Cardiac fibroblast (primary cell): ENCODE results near the gene PLA2G4E.
A peak's percentile ranks its signal among the peaks of the same experiment; 100 is the strongest.

Experiments used
- DNase-seq, 2 donors: peaks; one replicate each; pipeline versions ENCODE4 v3.0.0 to v3.0.0-alpha.2; 2010; ENCODE audit warnings: low read depth in 2 of 2
- H3K4me3 ChIP-seq, 2 donors: replicated peaks in 1 of 2; 1 replicate in 1 of 2; 2 replicates in 1 of 2; pipeline ENCODE4 v1.5.1; 2011; ENCODE audit warnings: low read depth in 2 of 2, low read length in 2 of 2, mild to moderate bottlenecking in 2 of 2, moderate library complexity in 1 of 2
- CTCF ChIP-seq: IDR thresholded peaks from one replicate; pipeline ENCODE4 v1.5.1; 2011; ENCODE audit warnings: low read depth, mild to moderate bottlenecking, low read length, inconsistent platforms

The PLA2G4E gene

DNA sequence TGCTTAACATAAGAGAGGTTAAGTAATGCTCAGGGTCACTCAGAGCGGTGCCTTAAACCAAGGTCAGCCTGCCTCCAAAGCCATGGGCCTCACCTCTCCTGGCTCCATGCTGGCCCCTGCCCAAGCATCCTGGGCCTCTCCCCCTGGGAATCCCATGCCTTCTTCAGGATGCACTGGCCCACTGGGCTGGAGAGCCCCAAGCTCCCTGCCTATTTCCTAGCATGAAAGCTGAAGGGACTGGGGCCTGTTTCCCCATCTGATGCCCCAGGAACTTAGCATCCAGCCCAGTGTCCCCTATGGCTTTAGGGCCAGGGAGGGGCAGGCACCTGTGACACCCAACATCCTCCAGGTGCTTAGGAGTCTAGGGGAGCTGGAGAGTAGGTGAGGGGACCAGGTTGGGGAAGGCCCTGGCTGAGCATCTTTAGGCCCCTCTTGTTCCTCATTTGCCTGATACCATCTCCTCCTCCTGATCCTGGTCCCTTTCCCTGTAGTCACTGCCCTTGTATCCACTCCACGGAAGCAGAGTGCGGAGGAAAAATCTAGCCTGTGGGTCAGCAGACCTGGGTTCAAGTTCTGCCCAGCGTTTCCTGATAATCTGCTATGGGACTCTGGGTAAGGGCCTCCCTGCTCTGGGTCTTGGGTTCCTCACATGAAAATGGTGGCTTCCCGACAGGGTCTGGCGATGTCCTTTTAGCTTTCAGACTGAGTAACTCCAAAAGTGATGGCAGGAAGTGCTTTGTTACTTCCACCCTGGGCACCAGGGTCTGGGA lies 77.1 kb downstream of the PLA2G4E start:
- DNase-seq: no peak
- no peak overlapping the region for H3K4me3 ChIP-seq
- TF ChIP-seq CTCF: no peak

DNA sequence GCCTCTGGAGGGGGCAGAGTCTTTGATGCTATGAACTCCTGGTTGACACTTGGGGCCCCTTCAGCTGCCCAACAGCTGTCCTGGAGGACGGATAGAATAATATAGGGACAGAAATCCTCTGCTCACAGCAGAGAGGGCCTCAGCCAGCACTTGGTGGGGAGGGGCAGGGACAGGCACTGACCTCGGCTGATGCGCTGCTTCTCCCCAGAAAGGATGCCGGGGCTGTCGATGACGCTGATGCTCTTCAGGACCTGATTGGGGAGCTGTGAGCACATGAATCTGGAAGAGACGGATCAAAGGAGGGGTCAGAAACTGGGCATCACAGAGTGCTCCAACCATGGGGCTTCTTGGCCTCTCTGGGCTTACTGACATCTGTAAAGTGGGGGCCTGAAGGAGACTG lies 78.0 kb downstream of the PLA2G4E start:
- H3K4me3 ChIP-seq: no peak overlapping the region
- no peak for TF ChIP-seq CTCF
- no peak for DNase-seq

DNA sequence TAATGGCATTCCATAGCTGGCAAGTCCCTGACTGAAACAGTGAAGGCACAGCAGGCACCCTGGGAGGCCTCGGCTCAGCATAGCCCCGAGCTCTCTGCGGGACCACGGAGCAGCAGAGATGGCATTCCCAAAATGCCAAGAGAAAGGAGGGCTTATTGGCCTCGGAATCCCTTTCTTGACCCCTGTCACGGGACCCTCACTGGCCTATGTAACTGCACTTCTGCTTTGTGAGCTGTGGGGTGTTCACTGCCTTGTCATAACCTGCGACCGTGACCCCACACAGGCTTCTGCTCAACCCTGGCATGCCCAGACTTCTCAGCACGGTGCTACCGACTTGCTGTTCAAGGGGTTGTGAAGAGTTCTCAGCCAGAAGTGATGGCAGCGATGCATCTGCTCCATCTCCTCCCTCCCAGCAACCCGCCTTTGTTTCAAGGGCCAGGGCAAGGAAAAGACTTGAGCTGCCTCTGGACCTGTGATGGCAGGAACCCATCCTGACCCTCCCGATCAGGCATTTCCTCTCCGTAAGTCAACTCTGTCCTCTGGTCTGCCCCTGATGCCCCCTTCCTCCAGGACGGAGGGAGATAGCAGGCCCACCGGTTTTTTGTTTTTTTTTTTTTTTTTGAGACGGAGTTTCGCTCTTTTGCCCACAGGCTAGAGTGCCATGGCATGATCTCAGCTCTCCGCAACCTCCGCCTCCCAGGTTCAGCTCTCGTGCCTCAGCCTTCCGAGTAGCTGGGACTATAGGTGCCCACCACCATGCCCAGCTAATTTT lies 79.0 kb downstream of the PLA2G4E start:
- no peak overlapping the region for H3K4me3 ChIP-seq
- no peak for TF ChIP-seq CTCF
- no peak for DNase-seq

DNA sequence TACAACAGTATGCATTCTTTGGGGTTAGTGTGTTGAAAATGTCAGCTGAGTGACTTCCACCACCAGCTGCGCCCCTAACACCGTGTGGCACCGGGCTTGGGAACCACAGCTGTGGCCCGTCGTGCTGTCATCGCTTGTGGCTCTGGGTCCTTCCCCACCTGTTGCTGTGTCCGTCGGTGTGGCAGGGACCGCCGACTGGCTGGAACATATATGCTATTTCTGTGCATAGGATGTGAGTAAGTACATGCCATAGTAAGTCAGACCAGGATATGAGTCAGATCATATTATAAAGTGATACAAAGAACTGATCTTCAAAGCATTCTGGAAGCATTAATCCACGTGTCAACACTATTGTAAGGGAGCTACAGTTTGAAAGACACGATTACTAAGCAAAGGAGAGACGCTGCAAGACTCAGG lies 80.4 kb downstream of the PLA2G4E start:
- TF ChIP-seq CTCF: no peak
- peak; percentile 63 to 90 for DNase-seq
- no peak overlapping the region for H3K4me3 ChIP-seq

DNA sequence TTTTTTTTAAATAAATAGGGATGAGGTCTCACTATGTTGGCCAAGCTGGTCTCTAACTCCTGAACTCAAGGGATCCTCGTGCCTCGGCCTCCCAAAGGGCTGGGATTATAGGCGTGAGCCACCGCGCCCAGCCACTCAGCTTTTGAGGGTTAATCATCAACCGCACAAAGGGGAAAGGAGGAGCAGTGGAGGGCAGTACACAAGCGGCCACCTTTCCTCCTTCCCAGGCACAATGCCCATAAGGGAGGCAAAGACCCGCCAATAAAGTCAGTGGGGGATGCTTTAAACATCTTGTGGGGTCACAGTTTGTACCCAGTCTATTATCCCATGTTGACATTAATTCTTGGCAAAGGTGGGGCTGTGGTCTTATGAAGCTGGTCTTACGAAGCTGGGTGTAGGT lies 80.9 kb downstream of the PLA2G4E start:
- no peak overlapping the region for H3K4me3 ChIP-seq
- TF ChIP-seq CTCF: no peak
- no peak for DNase-seq

DNA sequence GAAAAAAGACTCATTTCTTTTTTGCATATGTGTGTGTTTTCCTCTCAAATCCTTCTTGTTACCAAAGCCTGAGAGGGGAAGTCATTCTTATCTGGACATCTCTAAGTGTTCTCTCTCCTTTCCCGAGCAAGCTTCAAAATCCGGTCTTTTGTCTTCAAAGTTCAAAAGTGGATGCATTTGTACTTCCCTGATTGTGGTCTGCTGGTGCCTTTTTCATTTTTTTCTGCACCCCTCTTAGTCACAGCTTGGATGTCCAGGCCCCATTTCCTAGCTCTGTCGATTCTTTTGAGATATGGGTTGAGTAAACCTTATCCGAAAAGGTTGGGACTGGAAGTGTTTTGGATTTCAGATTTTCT lies 83.3 kb downstream of the PLA2G4E start:
- H3K4me3 ChIP-seq: no peak overlapping the region
- DNase-seq: no peak
- TF ChIP-seq CTCF: no peak
